ENCODE measurements around the gene FBXO42.
"Not testable (repeated sequence)": the region's sequence is repeated elsewhere in the genome, so short reads cannot be mapped to it uniquely, and the experiment has no call there.

FBXO42 gene

GRCh38 chr1:16229976-16230740 is 122.1 kb downstream of the FBXO42 start:
- peaks cover 22% of the 10 kb centered on the region for H3K27me3 ChIP-seq (ENCODE audit: insufficient read depth, low read length)
- H3K4me3 ChIP-seq (ENCODE audit: low read depth, low read length), result no peak overlapping the region
- H2AFZ ChIP-seq (ENCODE audit: low read length, unreplicated experiment), result no peak overlapping the region
- H3K27ac ChIP-seq (ENCODE audit: low read depth, low read length), result no peak overlapping the region
- H3K36me3 ChIP-seq (ENCODE audit: insufficient read depth, low read length), result no peaks in the 10 kb centered on the region
- no peaks in the 10 kb centered on the region for H3K79me2 ChIP-seq (ENCODE audit: control insufficient read depth, insufficient read depth, low read length, unreplicated experiment)
- H3K4me1 ChIP-seq (ENCODE audit: control insufficient read depth, insufficient read depth, low read length, unreplicated experiment), result no peaks in the 10 kb centered on the region

GRCh38 chr1:16226490-16227179 is 125.6 kb downstream of the FBXO42 start:
- H2AFZ ChIP-seq (ENCODE audit: low read length, unreplicated experiment), result no peak overlapping the region
- no peak overlapping the region for H3K4me3 ChIP-seq (ENCODE audit: low read depth, low read length)
- no peak overlapping the region for H3K27ac ChIP-seq (ENCODE audit: low read depth, low read length)
- no peaks in the 10 kb centered on the region for H3K79me2 ChIP-seq (ENCODE audit: control insufficient read depth, insufficient read depth, low read length, unreplicated experiment)
- H3K4me1 ChIP-seq (ENCODE audit: control insufficient read depth, insufficient read depth, low read length, unreplicated experiment), result no peaks in the 10 kb centered on the region
- H3K27me3 ChIP-seq (ENCODE audit: insufficient read depth, low read length), result peaks cover 22% of the 10 kb centered on the region
- H3K36me3 ChIP-seq (ENCODE audit: insufficient read depth, low read length), result no peaks in the 10 kb centered on the region

GRCh38 chr1:16226129-16226489 is 126.2 kb downstream of the FBXO42 start:
- Histone ChIP-seq H3K27me3 (ENCODE audit: insufficient read depth, low read length) (peaks cover 22% of the 10 kb centered on the region), H3K79me2 (ENCODE audit: control insufficient read depth, insufficient read depth, low read length, unreplicated experiment) (no peaks in the 10 kb centered on the region), H3K36me3 (ENCODE audit: insufficient read depth, low read length) (no peaks in the 10 kb centered on the region), H3K4me1 (ENCODE audit: control insufficient read depth, insufficient read depth, low read length, unreplicated experiment) (no peaks in the 10 kb centered on the region), H3K4me3 (ENCODE audit: low read depth, low read length) (no peak overlapping the region), H2AFZ (ENCODE audit: low read length, unreplicated experiment) (no peak overlapping the region), H3K27ac (ENCODE audit: low read depth, low read length) (no peak overlapping the region)

GRCh38 chr1:16224472-16224871 is 127.8 kb downstream of the FBXO42 start:
- no peaks in the 10 kb centered on the region for H3K36me3 ChIP-seq (ENCODE audit: insufficient read depth, low read length)
- H3K4me1 ChIP-seq (ENCODE audit: control insufficient read depth, insufficient read depth, low read length, unreplicated experiment), result no peaks in the 10 kb centered on the region
- H3K27me3 ChIP-seq (ENCODE audit: insufficient read depth, low read length), result peaks cover 22% of the 10 kb centered on the region
- H3K4me3 ChIP-seq (ENCODE audit: low read depth, low read length), result no peak overlapping the region
- H2AFZ ChIP-seq (ENCODE audit: low read length, unreplicated experiment), result no peak overlapping the region
- H3K79me2 ChIP-seq (ENCODE audit: control insufficient read depth, insufficient read depth, low read length, unreplicated experiment), result no peaks in the 10 kb centered on the region
- H3K27ac ChIP-seq (ENCODE audit: low read depth, low read length), result no peak overlapping the region

- H3K4me3 ChIP-seq (ENCODE audit: low read depth, low read length); H2AFZ ChIP-seq (ENCODE audit: low read length, unreplicated experiment); H3K79me2 ChIP-seq (ENCODE audit: control insufficient read depth, insufficient read depth, low read length, unreplicated experiment); H3K4me1 ChIP-seq (ENCODE audit: control insufficient read depth, insufficient read depth, low read length, unreplicated experiment); H3K36me3 ChIP-seq (ENCODE audit: insufficient read depth, low read length); H3K27ac ChIP-seq (ENCODE audit: low read depth, low read length): not testable (repeated sequence)
- H3K27me3 ChIP-seq (ENCODE audit: insufficient read depth, low read length), result peaks cover 18% of the 10 kb centered on the region
Measured at GRCh38 chr1:16222716-16223115, 129.6 kb downstream of the FBXO42 start.

- Histone ChIP-seq H3K27me3 (ENCODE audit: insufficient read depth, low read length) (peaks cover 6% of the 10 kb centered on the region), H3K27ac (ENCODE audit: low read depth, low read length) (no peak overlapping the region), H3K79me2 (ENCODE audit: control insufficient read depth, insufficient read depth, low read length, unreplicated experiment) (no peaks in the 10 kb centered on the region), H3K4me3 (ENCODE audit: low read depth, low read length) (no peak overlapping the region), H3K36me3 (ENCODE audit: insufficient read depth, low read length) (no peaks in the 10 kb centered on the region), H3K4me1 (ENCODE audit: control insufficient read depth, insufficient read depth, low read length, unreplicated experiment) (no peaks in the 10 kb centered on the region), H2AFZ (ENCODE audit: low read length, unreplicated experiment) (no peak overlapping the region)
Measured at GRCh38 chr1:16221499-16221898, 130.8 kb downstream of the FBXO42 start.

- Histone ChIP-seq H3K4me1 (ENCODE audit: control insufficient read depth, insufficient read depth, low read length, unreplicated experiment) (no peaks in the 10 kb centered on the region), H3K36me3 (ENCODE audit: insufficient read depth, low read length) (no peaks in the 10 kb centered on the region), H3K27me3 (ENCODE audit: insufficient read depth, low read length) (no peaks in the 10 kb centered on the region), H3K4me3 (ENCODE audit: low read depth, low read length) (peak overlapping the region; percentile 55; the same call in 1 of the 2 replicates), H3K27ac (ENCODE audit: low read depth, low read length) (no peak overlapping the region), H2AFZ (ENCODE audit: low read length, unreplicated experiment) (peak overlapping the region; percentile 57), H3K79me2 (ENCODE audit: control insufficient read depth, insufficient read depth, low read length, unreplicated experiment) (no peaks in the 10 kb centered on the region)
Measured at GRCh38 chr1:16219968-16220500, 132.2 kb downstream of the FBXO42 start.

GRCh38 chr1:16218674-16219071 is 133.6 kb downstream of the FBXO42 start:
- Histone ChIP-seq H3K27ac (ENCODE audit: low read depth, low read length) (no peak overlapping the region), H3K27me3 (ENCODE audit: insufficient read depth, low read length) (no peaks in the 10 kb centered on the region), H3K79me2 (ENCODE audit: control insufficient read depth, insufficient read depth, low read length, unreplicated experiment) (no peaks in the 10 kb centered on the region), H3K36me3 (ENCODE audit: insufficient read depth, low read length) (no peaks in the 10 kb centered on the region), H2AFZ (ENCODE audit: low read length, unreplicated experiment) (no peak overlapping the region), H3K4me1 (ENCODE audit: control insufficient read depth, insufficient read depth, low read length, unreplicated experiment) (no peaks in the 10 kb centered on the region), H3K4me3 (ENCODE audit: low read depth, low read length) (no peak overlapping the region)

GRCh38 chr1:16218014-16218673 is 134.1 kb downstream of the FBXO42 start:
- H3K4me3 ChIP-seq (ENCODE audit: low read depth, low read length), result no peak overlapping the region
- no peak overlapping the region for H3K27ac ChIP-seq (ENCODE audit: low read depth, low read length)
- H3K27me3 ChIP-seq (ENCODE audit: insufficient read depth, low read length), result no peaks in the 10 kb centered on the region
- H3K4me1 ChIP-seq (ENCODE audit: control insufficient read depth, insufficient read depth, low read length, unreplicated experiment), result no peaks in the 10 kb centered on the region
- no peaks in the 10 kb centered on the region for H3K79me2 ChIP-seq (ENCODE audit: control insufficient read depth, insufficient read depth, low read length, unreplicated experiment)
- no peaks in the 10 kb centered on the region for H3K36me3 ChIP-seq (ENCODE audit: insufficient read depth, low read length)
- no peak overlapping the region for H2AFZ ChIP-seq (ENCODE audit: low read length, unreplicated experiment)

- no peaks in the 10 kb centered on the region for H3K36me3 ChIP-seq (ENCODE audit: insufficient read depth, low read length)
- 0 out of 2 replicates have a peak overlapping the region, but pooled peaks have one; percentile 1 for H3K27ac ChIP-seq (ENCODE audit: low read depth, low read length)
- no peaks in the 10 kb centered on the region for H3K4me1 ChIP-seq (ENCODE audit: control insufficient read depth, insufficient read depth, low read length, unreplicated experiment)
- H3K27me3 ChIP-seq (ENCODE audit: insufficient read depth, low read length), result no peaks in the 10 kb centered on the region
- H3K79me2 ChIP-seq (ENCODE audit: control insufficient read depth, insufficient read depth, low read length, unreplicated experiment), result no peaks in the 10 kb centered on the region
- H2AFZ ChIP-seq (ENCODE audit: low read length, unreplicated experiment), result peak overlapping the region; percentile 87
- peak overlapping the region; percentile 85 for H3K4me3 ChIP-seq (ENCODE audit: low read depth, low read length)
Measured at GRCh38 chr1:16217061-16217785, 135.1 kb downstream of the FBXO42 start.

Data from ACC112 (cell line).